Stimulated activated CD4-positive, alpha-beta T cell treated with anti-CD3 and anti-CD28 coated beads, Interleukin-2, amount 100 ng/mL, for 4 hours (primary cell): ENCODE measurements around the gene CCL3.
"Not testable (repeated sequence)": the region's sequence is repeated elsewhere in the genome, so short reads cannot be mapped to it uniquely, and the experiment has no call there.

Experiments
- DNase-seq: peaks from one replicate; pipeline ENCODE4 v3.0.0-alpha.2; 2020; ENCODE audit warnings: low read depth

CCL3 gene

GRCh38 chr17:36089888-36090836, at the start of gene CCL3:
TSS of gene CCL3 (minus strand) at chr17:36090143. CDS start at chr17:36090058, 85 bp downstream.
- DNase-seq: no peak

DNA sequence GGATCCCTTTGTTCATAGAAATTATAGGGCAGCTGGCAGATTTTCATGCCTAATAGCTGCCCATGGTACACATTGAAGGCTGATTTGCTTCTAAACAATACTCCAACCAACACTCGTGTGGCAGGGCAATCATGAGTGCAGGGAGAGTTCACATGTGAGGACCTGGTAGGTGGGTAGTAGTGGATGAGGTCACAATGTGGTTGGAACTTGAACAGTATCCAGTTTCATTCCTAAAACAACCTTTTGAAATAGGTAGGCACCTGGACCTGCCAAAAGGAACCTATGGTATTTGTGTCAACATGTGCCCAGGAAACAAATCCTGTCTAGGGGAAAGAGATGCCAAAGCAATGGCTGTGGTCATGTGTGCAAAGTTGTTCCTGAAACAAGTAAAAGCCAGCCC, 46.5 kb upstream of the CCL3 start:
- no peak for DNase-seq

- no peak for DNase-seq
These were observed 46.1 kb upstream of the CCL3 start for GRCh38 chr17:36136036-36136435.

- DNase-seq: no peak
These were observed 45.5 kb upstream of the CCL3 start for GRCh38 chr17:36135465-36135864.

- no peak for DNase-seq
These were observed 43.8 kb upstream of the CCL3 start for GRCh38 chr17:36133602-36134236.

- DNase-seq: no peak
These were observed 42.5 kb upstream of the CCL3 start for GRCh38 chr17:36132421-36132831.

DNA sequence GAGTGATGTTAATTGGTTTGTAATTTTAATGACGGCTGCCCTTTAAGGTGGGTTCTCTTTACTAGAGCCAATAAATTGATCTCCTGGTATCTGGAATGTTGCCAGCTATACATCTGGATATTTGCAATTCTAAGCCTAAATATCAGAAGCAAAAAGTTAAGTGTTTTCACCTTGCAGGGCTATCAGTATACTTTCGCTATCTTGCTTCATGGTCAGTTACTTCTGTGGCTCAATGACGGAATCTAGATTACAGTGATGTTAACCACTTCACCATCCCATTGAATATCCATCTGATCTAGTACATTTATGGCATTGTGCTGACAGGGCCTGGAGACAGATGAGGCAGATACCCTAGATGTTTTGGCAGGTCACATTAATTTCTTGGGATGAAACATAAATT, 42.0 kb upstream of the CCL3 start:
- DNase-seq: no peak

- DNase-seq: no peak
These were observed 41.5 kb upstream of the CCL3 start for GRCh38 chr17:36131421-36131820.

DNA sequence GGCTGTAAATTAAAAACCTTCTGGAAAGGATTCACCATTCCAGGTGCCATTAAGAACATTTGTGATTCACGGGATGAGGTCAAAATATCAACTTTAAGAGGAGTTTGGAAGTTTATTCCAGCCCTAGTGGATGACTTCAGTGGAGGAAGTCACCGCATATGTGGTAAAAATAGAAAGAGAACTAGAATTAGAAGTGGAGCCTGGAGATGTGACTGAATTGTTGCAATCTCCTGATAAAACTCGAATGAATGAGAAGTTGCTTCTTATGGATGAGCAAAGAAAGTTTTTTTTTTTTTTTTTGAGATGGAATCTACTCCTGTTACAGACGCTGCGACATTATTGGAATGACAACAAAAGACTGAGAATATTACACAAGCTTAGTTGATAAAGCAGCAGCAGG, 40.4 kb upstream of the CCL3 start:
- DNase-seq: no peak

DNA sequence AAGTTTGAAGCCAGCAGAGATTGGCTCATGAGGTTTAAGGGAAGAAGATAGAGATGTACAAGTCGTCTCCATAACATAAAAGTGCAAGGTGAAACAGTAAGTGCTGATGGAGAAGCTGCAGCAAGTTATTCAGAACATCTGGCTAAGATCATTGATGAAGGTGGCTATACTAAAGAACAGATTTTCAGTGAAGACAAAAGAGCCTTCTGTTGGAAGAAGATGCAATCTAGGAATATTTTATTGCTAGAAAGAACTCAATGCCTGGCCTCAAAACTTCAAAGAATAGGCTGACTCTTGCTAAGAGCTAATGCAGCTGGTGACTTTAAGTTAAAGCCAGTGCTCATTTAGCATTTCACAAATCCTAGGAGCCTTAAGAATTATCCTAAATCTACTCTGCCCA, 39.7 kb upstream of the CCL3 start:
- no peak for DNase-seq

- DNase-seq: no peak
These were observed 38.6 kb upstream of the CCL3 start for GRCh38 chr17:36128411-36128978.

- no peak for DNase-seq
These were observed 38.0 kb upstream of the CCL3 start for GRCh38 chr17:36127911-36128310.

DNA sequence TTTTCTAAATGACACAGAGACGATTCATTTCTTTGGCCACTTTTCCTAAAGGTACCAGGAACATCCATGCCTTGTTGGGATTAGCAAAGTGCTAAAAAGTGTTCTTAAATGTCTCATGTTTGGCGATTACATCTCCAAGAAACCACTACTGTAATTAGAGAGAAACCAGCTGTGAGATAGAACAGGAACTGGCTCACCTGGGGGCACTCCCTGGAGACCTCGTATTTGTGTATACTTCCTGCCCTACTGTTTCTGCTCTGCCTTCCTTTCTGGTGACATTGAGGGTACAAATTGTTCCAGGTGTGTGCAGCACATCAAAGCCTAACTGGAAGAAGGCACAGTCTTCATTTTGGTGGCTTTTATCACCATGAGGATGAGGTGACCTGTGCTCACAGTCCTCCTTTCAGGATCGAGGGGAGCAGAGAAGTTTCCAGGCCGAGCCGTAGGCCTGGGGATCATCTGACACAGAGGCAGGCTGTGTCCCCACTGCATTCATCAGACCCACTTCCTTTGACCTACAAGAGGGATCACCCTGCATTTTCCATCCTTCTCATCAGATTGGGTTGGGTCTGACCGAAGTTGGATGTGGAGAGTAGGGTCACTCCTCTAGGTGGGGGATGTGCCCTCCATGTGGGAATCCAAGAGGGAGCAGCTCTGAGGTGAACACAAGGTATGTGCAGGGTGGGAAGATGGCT, 37.4 kb upstream of the CCL3 start:
- DNase-seq: no peak

- no peak for DNase-seq
These were observed 35.2 kb upstream of the CCL3 start for GRCh38 chr17:36124879-36125824.

DNA sequence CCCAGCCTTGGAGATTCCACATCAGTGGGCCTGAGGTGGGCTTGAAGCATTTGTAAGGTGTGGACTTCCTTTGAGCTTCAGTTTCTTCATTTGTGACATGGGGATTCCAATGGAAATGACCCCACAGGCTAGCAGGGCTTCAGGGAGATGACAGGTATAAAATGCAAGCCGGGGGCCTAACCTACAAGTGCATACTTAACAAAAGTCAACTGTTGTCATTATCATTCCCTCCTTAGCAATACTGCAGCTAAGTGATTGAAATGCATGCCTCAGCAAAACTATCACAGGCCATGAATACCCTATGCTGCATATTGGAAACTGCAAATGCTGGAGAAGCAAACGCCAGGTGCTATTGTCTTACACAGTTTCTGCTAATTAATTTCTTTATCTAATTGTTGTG, 33.5 kb upstream of the CCL3 start:
- DNase-seq: no peak

- DNase-seq: not testable (repeated sequence)
These were observed 31.2 kb upstream of the CCL3 start for GRCh38 chr17:36121099-36121498.

GRCh38 chr17:36120221-36120620, 30.3 kb upstream of the CCL3 start:
- DNase-seq: no peak

DNA sequence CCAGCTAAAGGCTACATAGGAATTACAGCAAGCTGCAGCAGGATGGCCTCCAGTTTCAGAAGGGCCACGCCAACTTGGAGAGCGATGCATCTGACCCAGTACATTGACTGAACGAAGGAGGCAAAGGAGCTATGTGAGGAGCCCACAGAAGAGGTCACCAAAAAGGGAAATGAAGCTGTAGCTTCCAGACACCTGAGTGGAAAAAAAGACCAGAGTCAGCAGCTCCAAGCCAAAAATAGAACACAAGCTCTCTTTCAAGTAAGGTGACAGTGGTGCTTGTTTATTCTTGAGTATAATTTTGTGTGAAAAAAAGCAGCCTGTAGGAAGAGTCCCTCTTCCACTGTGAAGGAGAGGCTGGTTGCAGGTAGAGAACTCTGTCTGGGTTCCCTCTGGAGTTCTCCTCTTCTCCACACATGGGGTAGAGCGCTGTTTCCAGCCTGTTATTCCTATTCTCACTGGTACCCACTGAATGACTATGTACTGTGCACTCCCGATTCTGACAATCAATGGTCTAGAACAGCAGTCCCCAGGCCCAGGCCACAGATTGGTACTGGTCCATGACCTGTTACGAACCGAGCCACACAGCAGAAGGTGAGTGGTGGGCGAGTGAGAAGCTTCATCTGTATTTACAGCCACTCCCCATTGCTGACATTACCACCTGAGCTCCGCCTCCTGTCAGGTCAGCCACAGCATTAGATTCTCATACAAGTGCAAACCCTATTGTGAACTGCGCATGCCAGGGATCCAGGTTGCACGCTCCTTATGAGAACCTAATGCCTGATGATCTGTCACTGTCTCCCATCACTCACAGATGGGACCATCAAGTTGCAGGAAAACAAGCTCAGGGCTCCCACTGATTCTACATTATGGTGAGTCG, 28.8 kb upstream of the CCL3 start:
- no peak for DNase-seq

DNA sequence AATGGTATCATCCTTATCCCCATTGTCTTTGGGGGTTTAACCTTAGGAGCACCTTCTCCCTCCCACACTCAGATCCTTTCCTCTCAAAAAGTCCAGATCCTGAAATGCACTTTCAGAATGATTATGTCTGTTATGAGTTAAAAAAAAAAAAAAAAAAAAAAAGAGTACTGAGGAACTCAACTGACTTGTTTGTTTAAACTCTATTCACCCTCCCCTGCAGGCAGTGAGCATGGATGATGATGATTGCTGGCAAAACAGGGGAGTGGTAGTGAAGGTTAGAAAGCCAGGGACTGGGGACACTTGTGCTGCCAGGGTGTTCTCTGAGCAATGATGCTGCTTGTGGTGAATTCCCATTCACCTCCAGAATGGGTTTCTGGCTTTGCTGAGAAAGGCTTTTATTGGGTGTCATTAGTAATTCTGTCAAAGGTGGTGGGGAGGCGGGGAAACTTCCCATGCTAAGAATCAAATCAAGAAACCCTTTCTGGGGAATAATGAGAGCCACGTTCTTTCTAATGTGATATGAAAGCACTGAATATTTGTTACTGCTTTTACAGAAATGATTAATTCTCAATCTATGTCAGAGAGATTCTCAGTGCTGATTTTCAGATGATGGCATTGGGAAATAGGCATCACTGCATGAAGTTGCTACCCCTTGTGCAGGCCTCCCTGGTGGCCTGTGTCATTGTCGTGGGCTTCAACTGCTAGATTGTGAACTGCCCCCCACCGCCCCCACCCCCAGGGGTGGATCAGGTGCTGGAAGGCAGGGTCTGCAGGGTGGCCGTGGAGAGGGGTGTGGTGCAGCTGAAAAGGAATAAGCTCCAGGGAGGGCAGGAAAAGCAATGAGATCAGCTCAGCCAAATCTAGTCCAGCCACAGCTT, 27.8 kb upstream of the CCL3 start:
- DNase-seq: no peak
